Measurements from ENCODE around the gene LST1.
"Not testable (repeated sequence)": the region's sequence is repeated elsewhere in the genome, so short reads cannot be mapped to it uniquely, and the experiment has no call there.

Gene LST1

DNA sequence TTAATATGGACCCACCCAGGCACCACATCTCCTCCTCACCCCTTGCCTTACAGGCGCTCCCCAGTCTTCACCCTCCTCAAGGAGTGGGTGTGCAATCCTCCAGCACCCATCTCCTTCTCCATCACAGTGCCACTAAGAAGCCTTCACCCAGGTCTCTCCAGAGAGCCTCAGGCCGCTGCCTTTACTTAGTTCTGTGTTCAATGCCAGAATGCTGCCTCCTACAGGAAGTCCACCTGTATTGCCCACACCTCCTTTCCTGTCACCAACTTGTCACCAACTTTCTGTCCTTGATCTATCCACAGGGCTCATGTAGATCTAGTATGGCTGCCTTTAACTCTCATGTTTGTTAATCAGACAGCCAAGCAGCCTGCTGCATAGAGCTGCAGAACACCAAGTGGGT, 586 bp upstream of the LST1 start:
- POLR2A ChIA-PET (ENCODE audit: low non-redundant PET): no interaction called here
- DNase-seq (ENCODE audit: low spot score): no peak
- H3K27ac ChIP-seq: no peak overlapping the region
- CTCF ChIA-PET: interaction anchor here (0.7 kb wide), 1 partner anchor 39 kb away, joined by 3 read pairs; no protein-coding TSS in a partner anchor
- TF ChIP-seq, protein P1, sequence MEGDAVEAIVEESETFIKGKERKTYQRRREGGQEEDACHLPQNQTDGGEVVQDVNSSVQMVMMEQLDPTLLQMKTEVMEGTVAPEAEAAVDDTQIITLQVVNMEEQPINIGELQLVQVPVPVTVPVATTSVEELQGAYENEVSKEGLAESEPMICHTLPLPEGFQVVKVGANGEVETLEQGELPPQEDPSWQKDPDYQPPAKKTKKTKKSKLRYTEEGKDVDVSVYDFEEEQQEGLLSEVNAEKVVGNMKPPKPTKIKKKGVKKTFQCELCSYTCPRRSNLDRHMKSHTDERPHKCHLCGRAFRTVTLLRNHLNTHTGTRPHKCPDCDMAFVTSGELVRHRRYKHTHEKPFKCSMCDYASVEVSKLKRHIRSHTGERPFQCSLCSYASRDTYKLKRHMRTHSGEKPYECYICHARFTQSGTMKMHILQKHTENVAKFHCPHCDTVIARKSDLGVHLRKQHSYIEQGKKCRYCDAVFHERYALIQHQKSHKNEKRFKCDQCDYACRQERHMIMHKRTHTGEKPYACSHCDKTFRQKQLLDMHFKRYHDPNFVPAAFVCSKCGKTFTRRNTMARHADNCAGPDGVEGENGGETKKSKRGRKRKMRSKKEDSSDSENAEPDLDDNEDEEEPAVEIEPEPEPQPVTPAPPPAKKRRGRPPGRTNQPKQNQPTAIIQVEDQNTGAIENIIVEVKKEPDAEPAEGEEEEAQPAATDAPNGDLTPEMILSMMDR (conservative IDR thresholded peaks at IDR 0.05; ENCODE audit: low read depth): no peak

DNA sequence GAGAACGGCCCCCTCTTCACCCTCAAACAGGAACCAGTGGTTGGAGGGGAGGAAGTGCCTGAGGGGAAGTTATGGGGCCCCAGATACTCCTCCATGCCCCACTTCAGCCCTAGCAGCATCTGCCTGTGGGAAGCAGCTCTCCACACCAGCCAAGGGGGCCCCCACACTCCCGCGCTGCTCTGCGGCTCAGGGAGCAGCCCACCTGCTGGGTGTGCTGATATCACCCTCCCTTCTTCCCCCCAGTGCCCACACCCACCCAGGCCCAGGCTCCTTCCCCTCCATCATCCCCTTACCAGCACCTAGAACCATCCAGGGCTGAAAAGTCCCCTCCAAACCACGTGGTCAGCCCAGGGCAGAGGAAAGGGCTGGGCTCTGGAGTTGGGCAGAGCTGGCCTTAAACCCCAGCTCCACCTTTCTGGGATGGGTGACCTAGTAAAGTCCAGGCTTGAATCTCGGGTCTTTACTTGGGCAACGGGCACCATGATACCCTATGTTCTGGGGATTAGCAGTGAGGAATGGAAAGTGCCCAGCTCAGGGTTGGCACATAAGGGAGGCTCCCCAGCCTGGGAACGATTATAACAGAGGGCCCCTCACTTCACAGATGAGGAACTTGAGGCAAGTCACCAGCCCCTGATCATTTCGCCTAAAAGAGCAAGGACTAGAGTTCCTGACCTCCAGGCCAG, 663 bp downstream of the LST1 start:
- no peak for DNase-seq (ENCODE audit: low spot score)
- POLR2A ChIA-PET (ENCODE audit: low non-redundant PET): no interaction called here
- TF ChIP-seq, protein P1 (conservative IDR thresholded peaks at IDR 0.05; ENCODE audit: low read depth): no peak
- CTCF ChIA-PET: interaction anchor here (0.6 kb wide), 1 partner anchor 1368 kb away, joined by 3 read pairs; no protein-coding TSS in a partner anchor
- H3K27ac ChIP-seq: no peak overlapping the region

DNA sequence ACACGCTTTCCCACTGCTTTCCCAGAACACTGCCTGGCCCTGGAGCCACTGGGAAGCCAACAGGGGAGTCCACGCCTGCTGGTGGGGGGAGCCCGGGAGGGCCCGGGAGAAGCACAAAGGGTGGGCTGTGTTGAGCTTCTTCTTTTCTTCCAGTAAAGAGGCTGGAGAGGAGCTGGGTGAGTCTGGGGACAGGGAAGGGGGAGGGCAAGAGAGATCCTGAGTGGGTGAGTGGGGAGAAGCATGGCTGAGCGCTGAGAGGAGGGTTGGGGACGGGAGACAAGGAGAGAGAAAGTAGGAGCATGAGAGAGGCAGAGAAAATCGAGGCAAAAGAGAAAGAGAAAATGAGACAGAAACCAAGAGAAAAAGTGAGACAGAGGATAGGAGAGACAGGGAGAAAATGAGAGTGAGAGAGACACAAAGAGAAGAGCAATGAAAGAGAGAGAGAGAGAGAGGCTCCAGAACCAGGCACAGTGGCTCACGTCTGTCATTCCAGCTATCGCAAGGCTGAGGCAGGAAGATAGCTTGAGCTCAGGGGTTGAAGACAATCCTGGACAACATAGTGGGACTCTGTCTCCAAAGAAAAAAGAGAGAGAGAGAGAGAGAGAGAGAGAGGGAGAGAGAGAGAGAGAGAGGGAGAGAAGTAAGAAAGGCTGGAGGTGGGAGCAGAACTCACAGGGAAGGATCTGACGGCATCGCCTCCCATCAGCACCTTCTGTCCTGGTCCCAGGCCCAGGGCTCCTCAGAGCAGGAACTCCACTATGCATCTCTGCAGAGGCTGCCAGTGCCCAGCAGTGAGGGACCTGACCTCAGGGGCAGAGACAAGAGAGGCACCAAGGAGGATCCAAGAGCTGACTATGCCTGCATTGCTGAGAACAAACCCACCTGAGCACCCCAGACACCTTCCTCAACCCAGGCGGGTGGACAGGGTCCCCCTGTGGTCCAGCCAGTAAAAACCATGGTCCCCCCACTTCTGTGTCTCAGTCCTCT, 2.0 kb downstream of the LST1 start:
- DNase-seq (ENCODE audit: low spot score): no peak
- TF ChIP-seq, protein P1 (conservative IDR thresholded peaks at IDR 0.05; ENCODE audit: low read depth): no peak
- CTCF ChIA-PET: interaction anchor here (1.5 kb wide), 1 partner anchor 10 kb away, joined by 7 read pairs; no protein-coding TSS in a partner anchor
- POLR2A ChIA-PET (ENCODE audit: low non-redundant PET): no interaction called here
- no peak overlapping the region for H3K27ac ChIP-seq

- POLR2A ChIA-PET (ENCODE audit: low non-redundant PET): no interaction called here
- TF ChIP-seq, protein P1 (conservative IDR thresholded peaks at IDR 0.05; ENCODE audit: low read depth): no peak
- CTCF ChIA-PET: interaction anchor here (0.5 to 1.5 kb wide), 3 partner anchors 9 to 1003 kb away, joined by 3 to 8 read pairs (median 7); no protein-coding TSS in a partner anchor
- no peak overlapping the region for H3K27ac ChIP-seq
- no peak for DNase-seq (ENCODE audit: low spot score)
Observed at GRCh38 chr6:31588871-31589650, 3.0 kb downstream of the LST1 start.

- CTCF ChIA-PET: interaction anchor here (0.6 kb wide), 2 partner anchors 62 to 590 kb away, joined by 3 to 4 read pairs; partner anchors contain the start of gene BAG6
- H3K27ac ChIP-seq; DNase-seq (ENCODE audit: low spot score); POLR2A ChIA-PET (ENCODE audit: low non-redundant PET): not testable (repeated sequence)
Observed at GRCh38 chr6:31590691-31591090, 4.6 kb downstream of the LST1 start.

DNA sequence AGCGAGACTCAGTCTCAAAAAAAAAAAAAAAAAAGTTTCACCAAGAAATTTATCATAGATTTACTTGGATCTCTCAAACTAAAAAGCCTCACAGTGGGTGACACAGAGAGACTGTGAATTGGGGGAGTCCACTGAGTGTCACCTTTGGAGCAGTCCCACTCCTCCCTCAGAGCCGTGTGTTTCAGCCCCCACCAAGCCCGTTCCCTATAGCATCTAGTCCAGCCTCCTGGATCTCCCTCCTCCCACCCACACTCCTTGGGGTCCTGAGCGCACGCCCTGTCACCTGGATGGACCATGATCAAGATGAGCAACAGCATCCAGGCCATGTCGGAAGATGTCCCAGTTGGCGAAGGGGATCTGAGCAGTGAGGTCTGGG, 6.3 kb downstream of the LST1 start:
- ChIA-PET POLR2A (ENCODE audit: low non-redundant PET) (no interaction called here), CTCF (interaction anchor here (0.7 kb wide), 1 partner anchor 149 kb away, joined by 3 read pairs; no protein-coding TSS in a partner anchor)
- no peak for DNase-seq (ENCODE audit: low spot score)
- no peak overlapping the region for H3K27ac ChIP-seq
- TF ChIP-seq, protein P1 (conservative IDR thresholded peaks at IDR 0.05; ENCODE audit: low read depth): no peak
